ENCODE data around the gene BYSL. TPM values are rescaled to one million over a fixed set of nuclear protein-coding genes. Genes with fewer than 3 reads are reported as not detected.
A peak's percentile ranks its signal among the peaks of the same experiment; 100 is the strongest.

BYSL gene
- total and polyA plus RNA-seq, 9 of the 15 experiments (the other 6 are each of a cell fraction or from before 2014, with no cell fraction given), result 22.2 to 92.3 (median 53.4) TPM

DNA sequence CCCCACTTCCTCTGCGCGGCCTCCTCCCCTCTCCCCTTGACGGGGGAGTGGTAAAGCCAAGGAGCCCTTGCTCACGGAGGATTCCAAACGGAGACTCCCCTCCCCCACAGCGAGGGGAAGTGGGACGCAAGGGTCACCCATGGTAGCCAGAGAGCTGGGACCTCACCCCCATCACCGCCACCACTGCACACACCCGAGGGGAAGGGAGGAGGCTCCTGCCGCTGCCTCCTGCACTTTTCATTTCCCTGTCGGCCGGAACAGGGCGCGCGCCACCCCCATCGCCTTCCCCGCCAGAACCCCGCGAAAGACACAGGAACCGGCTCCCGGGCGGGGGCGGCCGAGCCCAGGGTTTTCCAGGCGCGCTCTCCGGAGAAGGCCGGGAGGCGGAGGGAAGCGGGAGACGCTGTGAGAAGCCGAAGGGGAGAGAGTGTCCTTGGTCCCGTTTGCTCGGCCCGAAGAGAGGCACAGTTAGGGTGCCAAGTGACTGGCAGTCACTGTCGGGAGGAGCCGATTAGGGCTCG is 19.5 kb downstream of the BYSL start (continued):
- TF ChIP-seq ETV6 (IDR thresholded peaks at IDR 0.05; ENCODE audit: borderline replicate concordance in 1 of 2, low read depth in 2 of 2, low read length in 1 of 2) (peak in 1 of 2 experiments; percentile 10; a peak in 1 of 4 replicates), ETV6 (CRISPR knock-in tag; IDR thresholded peaks at IDR 0.05; ENCODE audit: borderline replicate concordance) (no peak), HSF4 (CRISPR knock-in tag; IDR thresholded peaks at IDR 0.05; ENCODE audit: borderline replicate concordance) (no peak), MYNN (IDR thresholded peaks at IDR 0.05) (0 out of 2 replicates have a peak, but pooled peaks have one; percentile 21), MYNN (CRISPR knock-in tag; IDR thresholded peaks at IDR 0.05) (no peak), CREBBP (IDR thresholded peaks at IDR 0.05; ENCODE audit: low read depth, low read length) (no peak), ZNF79 (CRISPR knock-in tag; IDR thresholded peaks at IDR 0.05; ENCODE audit: low read depth) (no peak), RBBP5 (IDR thresholded peaks at IDR 0.05; ENCODE audit: borderline replicate concordance, insufficient read depth, low read length, poor library complexity, severe bottlenecking) (peak; percentile 82), XRCC5 (IDR thresholded peaks at IDR 0.05; ENCODE audit: low read depth, low read length) (no peak), ZBED1 (IDR thresholded peaks at IDR 0.05) (0 out of 2 replicates have a peak, but pooled peaks have one; percentile 11), HCFC1 (IDR thresholded peaks at IDR 0.05; ENCODE audit: low read depth, low read length) (0 out of 2 replicates have a peak, but pooled peaks have one; percentile 4), NR4A1 (CRISPR knock-in tag; IDR thresholded peaks at IDR 0.05) (no peak), NR4A1 (tag; IDR thresholded peaks at IDR 0.05) (no peak), ZNF134 (CRISPR knock-in tag; conservative IDR thresholded peaks at IDR 0.05) (no peak), SAFB (IDR thresholded peaks at IDR 0.05; ENCODE audit: borderline replicate concordance, low read depth, low read length) (no peak), TSC22D4 (tag; IDR thresholded peaks at IDR 0.05) (no peak)
- TF ChIP-seq, protein P1, sequence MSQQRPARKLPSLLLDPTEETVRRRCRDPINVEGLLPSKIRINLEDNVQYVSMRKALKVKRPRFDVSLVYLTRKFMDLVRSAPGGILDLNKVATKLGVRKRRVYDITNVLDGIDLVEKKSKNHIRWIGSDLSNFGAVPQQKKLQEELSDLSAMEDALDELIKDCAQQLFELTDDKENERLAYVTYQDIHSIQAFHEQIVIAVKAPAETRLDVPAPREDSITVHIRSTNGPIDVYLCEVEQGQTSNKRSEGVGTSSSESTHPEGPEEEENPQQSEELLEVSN (IDR thresholded peaks at IDR 0.05; ENCODE audit: borderline replicate concordance in 1 of 2, extremely low read depth in 1 of 2, insufficient read depth in 1 of 2, insufficient read length in 1 of 2, low read depth in 1 of 2, low read length in 1 of 2, poor library complexity in 1 of 2, severe bottlenecking in 1 of 2), result peak in 1 of 2 experiments; percentile 27
- TF ChIP-seq, protein P2, sequence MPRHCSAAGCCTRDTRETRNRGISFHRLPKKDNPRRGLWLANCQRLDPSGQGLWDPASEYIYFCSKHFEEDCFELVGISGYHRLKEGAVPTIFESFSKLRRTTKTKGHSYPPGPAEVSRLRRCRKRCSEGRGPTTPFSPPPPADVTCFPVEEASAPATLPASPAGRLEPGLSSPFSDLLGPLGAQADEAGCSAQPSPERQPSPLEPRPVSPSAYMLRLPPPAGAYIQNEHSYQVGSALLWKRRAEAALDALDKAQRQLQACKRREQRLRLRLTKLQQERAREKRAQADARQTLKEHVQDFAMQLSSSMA (CRISPR knock-in tag; IDR thresholded peaks at IDR 0.05), result no peak
